Stimulated activated CD8-positive, alpha-beta memory T cell treated with anti-CD3 and anti-CD28 coated beads, Interleukin-7, amount 100 ng/mL, for 48 hours (primary cell): Measurements from ENCODE around the gene TGIF1.
A peak's percentile ranks its signal among the peaks of the same experiment; 100 is the strongest.

Source experiments
- DNase-seq, 2 donors: peaks; one replicate each; pipeline ENCODE4 v3.0.0-alpha.2; 2020; ENCODE audit warnings: low read depth in 1 of 2; ENCODE audit errors: extremely low read depth in 1 of 2

TGIF1 gene

GRCh38 chr18:3429121-3429520 is 20.9 kb upstream of the TGIF1 start:
- DNase-seq: no peak

- no peak for DNase-seq
Observed at GRCh38 chr18:3434685-3435084, 15.3 kb upstream of the TGIF1 start.

- DNase-seq: no peak
Observed at GRCh38 chr18:3440341-3440740, 9.6 kb upstream of the TGIF1 start.

- no peak for DNase-seq
Observed at GRCh38 chr18:3441290-3441689, 8.7 kb upstream of the TGIF1 start.

- no peak for DNase-seq
Observed at GRCh38 chr18:3442919-3443318, 7.1 kb upstream of the TGIF1 start.

- no peak for DNase-seq
Observed at GRCh38 chr18:3444296-3444695, 5.7 kb upstream of the TGIF1 start.

GRCh38 chr18:3444954-3445353 is 5.0 kb upstream of the TGIF1 start:
- no peak for DNase-seq

GRCh38 chr18:3447068-3447894 is 2.7 kb upstream of the TGIF1 start:
- DNase-seq: no peak

- DNase-seq: peak; percentile 76 to 81
Observed at GRCh38 chr18:3447895-3448837, 1.8 kb upstream of the TGIF1 start.

GRCh38 chr18:3448838-3449511 is 997 bp upstream of the TGIF1 start:
- DNase-seq: peak; percentile 66 to 80

- no peak for DNase-seq
Observed at GRCh38 chr18:3449512-3450011, 410 bp upstream of the TGIF1 start.

- no peak for DNase-seq
Observed at GRCh38 chr18:3450799-3451182, 819 bp downstream of the TGIF1 start.

- peak; percentile 77 to 87 for DNase-seq
Observed at GRCh38 chr18:3451183-3451988, 1.4 kb downstream of the TGIF1 start.

- no peak for DNase-seq
Observed at GRCh38 chr18:3451989-3452749, 2.2 kb downstream of the TGIF1 start.

GRCh38 chr18:3452750-3453539 is 3.0 kb downstream of the TGIF1 start:
- DNase-seq: no peak

GRCh38 chr18:3453540-3454364 is 3.8 kb downstream of the TGIF1 start:
- no peak for DNase-seq

GRCh38 chr18:3454365-3455089 is 4.6 kb downstream of the TGIF1 start:
- DNase-seq: no peak
